Measurements from ENCODE around the gene MTCL1.

Gene MTCL1

DNA sequence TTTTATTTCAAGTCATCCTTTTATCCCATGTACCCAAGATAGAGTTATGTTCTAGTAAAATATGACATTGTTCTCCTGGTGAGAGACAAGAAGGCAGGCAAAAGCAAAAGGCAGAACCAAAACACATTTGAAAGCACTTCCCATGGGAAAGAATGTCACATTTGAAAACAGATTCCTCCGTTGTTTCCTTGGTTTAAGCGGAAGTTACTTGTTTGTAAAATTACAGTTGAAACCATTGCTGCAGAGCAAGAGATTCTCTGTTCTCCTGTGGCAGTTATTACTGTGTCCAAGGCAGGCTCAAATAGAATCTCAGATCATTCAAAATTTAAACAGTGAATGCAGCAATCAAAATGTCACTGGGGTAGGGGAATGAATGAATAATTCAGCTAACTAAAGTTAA is 149.6 kb downstream of the MTCL1 start:
- in situ Hi-C loops (cut with MboI; ENCODE audit: low sequenced_read_pairs): no loop called here

DNA sequence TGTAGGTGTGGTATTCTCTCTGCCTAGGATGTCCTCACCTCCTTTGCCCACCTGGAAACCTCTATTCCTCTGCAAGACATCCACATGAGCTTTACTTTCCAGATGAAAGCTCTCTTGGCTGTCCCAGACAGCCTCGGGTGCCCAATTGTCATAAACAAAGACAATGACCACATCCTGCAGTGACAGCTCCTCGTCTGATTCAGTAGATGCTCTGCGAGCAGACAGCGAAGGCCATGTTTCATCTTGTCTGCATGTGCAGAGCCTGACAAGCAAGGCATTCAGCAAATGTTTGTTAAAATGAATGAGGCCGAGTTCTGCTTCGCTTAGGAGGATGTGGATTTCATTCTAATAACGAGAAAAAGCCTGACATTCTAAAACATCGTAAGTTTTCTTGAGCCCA is 150.9 kb downstream of the MTCL1 start:
- in situ Hi-C loops (cut with MboI; ENCODE audit: low sequenced_read_pairs): no loop called here

DNA sequence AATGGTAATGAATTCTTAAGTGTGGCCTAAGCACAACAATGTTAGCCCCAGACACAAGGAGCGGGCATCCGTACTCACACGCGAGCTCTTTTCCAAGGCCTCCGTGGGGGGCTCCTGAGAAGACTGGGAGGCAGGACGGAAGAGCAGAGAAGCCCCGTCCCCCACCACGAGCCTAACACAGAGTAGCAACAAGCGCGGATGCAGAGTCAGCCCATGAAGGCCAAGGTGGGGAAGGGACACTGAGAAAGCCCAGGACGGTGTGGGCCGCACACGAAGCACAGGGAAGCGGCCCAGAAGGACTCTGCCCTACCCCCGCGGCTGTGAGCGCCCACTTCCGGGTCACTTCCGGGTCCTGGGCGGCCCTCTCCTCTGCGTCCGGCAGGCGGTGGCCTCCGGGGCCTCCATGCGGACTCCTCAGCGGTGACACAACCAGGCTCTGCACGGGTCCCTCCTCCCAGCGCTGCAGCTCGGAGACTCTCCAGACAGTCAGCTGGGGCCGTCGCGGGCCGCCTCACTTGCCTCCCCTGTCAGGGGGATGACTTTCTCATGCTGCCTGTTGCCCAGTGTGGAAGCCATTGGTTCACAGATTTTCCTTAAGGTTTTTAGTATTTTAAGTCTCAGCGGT is 151.5 kb downstream of the MTCL1 start:
- in situ Hi-C loops (cut with MboI; ENCODE audit: low sequenced_read_pairs): no loop called here

DNA sequence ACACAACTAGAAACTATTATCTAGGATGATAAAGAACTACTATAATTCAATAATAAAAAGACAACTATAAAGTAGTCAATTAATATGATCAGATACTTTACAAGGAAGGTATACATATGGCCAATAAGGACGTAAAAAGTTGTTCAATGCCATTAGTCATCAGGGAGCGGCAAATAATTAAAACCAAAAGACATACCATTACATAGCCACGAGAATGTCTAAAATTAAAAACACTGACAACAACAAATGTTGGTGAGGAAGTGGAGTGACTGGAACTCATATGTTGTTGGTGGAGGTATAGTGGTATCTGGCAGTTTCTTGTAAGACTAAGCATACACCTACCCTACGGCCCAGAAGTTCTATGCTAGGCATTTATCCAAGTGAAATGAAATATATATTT is 152.4 kb downstream of the MTCL1 start:
- in situ Hi-C loops (cut with MboI; ENCODE audit: low sequenced_read_pairs): no loop called here

DNA sequence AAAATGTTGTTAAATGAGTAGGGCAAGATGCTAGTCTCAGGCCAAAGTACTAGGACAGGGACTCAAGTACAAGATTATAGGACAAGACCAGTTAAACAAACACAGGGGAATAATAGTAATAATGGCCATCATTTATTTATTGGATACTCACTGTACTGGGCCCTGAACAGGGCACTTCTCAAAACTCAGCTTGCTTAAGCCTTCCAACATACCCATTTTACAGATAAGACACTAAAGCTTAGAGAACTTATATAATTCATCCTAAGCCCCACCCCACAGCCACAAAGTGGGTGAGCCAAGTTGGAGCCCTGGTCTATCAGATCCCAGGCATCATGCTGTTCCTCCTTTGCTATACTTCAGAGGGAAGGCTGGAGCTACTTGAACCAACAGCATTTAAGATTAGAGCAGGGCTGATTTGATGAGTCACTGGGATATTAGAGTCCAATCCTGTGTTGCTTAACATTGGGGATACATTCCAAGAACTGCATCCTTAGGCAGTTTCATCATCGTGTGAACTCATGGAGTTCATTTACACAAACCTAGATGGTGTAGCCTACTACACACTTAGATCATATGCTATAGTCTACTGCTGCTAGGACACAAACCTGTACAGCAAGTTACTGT is 153.6 kb downstream of the MTCL1 start:
- in situ Hi-C loops (cut with MboI; ENCODE audit: low sequenced_read_pairs): no loop called here

DNA sequence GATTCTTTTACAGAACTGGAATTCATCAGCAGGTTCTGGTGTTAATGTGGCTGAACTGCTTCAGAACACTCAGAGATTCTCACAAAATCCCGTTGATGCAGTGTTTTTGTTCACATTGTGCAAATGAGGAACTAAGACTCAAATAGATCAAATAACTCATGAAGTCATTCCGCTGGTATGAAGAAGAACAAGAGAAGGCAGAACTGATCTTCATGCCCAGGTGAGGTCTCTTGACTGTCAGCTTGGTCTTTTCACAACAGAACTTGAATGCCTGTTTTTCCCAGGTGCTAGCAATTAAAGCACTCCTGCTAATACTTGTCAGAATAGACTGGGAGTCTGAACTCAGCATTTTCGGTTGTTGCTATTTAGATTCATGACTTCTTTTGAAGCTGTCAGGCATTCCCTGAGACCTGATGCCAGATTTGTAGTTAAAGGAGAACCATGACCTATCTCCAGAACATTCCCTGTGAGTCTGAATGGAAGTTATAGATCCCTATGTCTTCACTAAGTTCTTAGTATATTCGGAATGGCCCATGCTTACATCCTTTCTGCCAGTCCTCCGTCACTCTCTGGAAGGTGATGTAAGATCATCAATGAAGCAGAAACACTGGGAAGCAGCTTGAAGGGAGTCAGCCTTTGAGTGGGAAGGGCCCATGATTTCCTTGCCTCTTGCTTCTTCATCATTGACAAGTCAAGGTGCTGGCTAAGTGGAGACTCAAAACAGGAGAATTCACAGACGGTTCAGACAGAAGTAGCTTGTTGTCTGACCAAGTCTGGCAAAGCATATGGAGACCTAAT is 155.7 kb downstream of the MTCL1 start:
- in situ Hi-C loops (cut with MboI; ENCODE audit: low sequenced_read_pairs): no loop called here

DNA sequence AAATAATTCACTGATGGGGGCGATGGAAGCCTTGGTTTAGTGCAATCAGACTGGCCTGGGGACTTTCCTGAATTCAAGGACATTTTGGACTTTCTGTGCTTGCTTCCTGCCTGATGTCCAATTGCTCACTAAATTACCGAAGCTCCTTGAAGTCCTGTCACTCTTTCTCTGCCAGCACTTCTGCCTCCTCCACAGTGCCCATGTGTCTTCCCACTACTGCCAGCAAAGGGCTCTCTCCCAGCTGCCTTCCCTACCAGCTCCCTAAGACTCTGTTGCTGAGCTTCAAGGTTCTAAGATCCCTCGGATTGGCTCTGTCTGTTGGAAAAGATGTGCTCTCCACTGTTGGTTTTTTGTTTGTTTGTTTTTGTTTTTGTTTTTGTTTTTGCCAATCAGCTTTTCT is 158.1 kb downstream of the MTCL1 start:
- in situ Hi-C loops (cut with MboI; ENCODE audit: low sequenced_read_pairs): no loop called here

DNA sequence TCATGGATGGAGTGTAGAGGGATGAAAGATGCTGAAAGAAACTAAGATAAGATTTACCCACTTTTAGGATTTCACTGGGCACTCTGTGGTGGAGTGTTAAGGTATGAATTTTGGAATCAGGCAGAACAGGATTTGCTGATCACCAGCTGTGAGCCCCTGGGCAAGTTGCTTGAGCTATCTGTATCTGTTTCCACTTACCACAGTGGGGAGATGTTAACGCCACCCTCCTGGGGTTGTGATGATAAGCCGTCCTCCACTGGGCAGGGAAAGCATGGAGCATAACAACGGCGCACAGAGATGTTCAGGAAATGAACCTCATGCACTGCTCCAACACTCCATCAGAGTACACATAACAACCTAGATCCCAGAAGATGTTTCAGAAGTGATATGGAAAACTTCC is 160.6 kb downstream of the MTCL1 start:
- in situ Hi-C loops (cut with MboI; ENCODE audit: low sequenced_read_pairs): no loop called here

DNA sequence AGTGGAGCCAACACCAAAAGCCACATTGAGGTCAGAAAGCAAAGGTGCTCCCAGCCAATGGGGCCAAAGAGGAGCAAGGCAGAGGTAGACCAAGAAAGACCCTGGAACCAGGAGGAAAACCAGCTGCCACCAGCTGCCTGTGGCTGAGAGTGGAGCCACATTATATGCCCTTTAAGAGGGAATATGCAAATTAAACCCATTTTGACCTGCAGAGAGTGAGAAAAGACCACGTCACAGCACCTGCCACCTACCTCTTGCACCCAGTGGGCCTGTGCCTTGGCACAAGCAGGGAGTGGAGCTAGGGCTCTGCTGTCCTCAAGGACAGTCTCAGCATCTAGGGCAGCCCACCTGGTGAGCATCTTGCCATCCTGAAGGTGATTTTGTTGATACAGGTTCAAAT is 161.3 kb downstream of the MTCL1 start:
- in situ Hi-C loops (cut with MboI; ENCODE audit: low sequenced_read_pairs): no loop called here

DNA sequence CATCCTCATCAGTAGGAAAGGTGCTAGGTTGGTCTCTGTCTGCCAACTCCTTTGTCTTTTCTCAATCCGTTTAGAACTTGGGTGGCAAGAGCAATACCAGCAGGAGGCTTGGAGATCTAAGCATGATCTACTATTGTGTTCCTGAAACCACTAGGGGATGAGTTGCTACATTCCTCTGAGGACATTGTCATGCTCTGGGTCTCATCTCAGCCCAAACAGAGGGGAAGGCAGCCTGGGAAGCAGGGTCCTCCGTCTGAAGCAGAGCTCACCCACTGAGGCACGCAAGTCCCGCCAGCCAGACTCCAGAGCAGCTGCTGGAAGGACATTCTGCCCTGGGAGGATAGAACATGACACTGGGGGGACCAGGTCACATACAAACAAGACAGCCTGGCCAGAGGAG is 162.9 kb downstream of the MTCL1 start:
- in situ Hi-C loops (cut with MboI; ENCODE audit: low sequenced_read_pairs): no loop called here

DNA sequence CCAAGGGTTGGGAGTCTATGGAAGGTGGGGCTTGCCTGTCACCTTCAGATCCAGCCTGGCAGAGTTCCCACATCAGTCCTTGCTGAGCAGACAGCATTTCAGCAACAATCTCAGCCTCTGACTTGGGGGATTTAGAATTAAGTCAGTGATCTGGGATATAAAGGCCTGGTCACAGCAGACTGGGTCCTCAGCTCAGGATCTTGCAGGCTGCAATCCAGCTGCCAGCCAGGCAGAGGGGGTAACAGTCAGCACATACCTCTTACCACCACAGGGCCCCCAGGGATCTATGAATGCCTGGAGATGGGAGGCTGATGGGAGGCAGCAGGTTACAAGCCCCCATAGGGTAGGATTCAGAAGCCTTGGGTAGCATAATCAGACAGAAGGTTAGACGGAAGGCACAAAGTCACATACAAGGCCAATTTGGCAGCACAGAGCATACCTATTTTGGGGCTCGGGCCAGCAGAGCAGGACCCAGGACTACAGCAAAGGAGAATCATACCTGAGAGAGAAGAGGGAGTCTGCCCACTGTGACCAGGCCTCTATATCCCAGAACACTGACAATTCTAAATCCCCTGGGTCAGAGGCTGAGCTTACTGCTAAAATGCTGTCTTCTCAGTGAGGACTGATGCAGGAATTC is 163.5 kb downstream of the MTCL1 start:
- in situ Hi-C loops (cut with MboI; ENCODE audit: low sequenced_read_pairs): no loop called here

DNA sequence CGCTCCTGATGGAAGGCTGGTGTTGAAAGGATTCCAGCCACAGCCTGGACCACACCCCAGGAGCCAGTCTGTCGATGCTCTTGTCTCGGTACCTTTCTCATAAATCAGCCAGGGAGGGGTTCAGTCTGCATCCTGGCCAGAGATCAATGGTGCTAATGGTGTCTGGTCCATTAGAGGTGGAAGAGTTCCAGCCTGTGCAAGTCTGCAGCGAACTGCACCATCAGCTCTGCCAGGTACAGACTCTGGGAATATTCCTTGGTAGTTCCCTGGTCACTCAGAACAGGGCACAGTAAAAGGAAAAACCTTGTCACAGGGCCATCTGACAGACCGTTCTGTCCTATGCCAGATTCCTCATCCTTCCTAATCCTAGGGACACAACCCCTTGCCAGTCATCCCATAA is 164.3 kb downstream of the MTCL1 start:
- in situ Hi-C loops (cut with MboI; ENCODE audit: low sequenced_read_pairs): no loop called here

DNA sequence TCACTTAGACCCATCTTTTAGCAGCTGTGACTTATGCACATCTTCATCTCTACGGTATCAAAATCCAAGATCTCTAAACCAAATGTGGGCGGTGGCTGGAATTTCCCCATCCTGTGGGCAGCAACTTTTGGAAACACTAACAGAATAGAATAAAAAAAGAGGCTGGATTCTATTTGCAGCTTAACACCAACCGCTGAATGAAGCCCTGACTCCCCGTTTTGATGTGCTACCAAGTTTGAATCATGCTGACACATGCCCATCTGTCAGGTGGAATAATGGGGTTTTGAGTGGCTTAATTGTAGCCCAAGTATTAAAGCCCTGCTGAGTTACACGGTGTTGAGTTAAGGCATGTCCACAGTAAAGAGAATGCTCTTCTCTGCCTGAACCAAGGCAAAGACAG is 165.2 kb downstream of the MTCL1 start:
- in situ Hi-C loops (cut with MboI; ENCODE audit: low sequenced_read_pairs): no loop called here

DNA sequence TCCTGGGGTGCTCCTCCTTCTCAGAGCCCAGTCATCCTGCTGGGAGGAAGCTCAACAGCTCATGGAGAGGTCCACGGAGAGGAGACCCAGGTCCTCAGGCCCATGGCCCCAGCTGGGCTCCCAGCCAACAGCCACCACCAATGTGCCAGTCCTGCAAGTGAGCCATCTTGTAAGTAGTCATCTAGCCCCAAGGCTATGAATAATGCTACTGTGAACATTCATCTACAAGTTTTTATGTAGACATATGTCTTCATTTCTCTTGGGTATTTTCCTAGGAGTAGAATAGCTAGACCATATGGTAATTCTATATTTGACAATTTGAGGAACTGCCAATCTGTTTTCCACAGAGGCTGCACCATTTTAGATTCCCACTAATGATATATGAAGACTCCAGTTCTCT is 166.1 kb downstream of the MTCL1 start:
- in situ Hi-C loops (cut with MboI; ENCODE audit: low sequenced_read_pairs): no loop called here

DNA sequence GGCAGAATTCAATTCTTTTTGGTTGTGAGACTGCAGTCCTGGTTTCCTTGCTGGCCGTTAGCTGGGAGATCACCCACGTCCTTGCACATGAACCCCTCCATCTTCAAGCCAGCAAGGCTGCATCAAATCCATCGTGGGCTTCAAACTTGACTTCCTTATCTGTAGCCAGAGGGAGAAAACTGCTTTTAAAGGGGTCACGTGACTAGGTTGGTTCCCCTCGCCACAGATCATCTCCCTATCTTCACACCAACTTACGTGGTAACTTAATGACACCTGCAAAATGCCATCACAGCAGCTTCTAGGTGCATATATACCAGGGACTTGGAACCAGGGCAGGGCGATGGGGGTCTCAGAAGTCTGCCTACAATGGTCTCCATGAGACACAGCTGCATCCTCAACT is 169.5 kb downstream of the MTCL1 start:
- in situ Hi-C loops (cut with MboI; ENCODE audit: low sequenced_read_pairs): no loop called here

DNA sequence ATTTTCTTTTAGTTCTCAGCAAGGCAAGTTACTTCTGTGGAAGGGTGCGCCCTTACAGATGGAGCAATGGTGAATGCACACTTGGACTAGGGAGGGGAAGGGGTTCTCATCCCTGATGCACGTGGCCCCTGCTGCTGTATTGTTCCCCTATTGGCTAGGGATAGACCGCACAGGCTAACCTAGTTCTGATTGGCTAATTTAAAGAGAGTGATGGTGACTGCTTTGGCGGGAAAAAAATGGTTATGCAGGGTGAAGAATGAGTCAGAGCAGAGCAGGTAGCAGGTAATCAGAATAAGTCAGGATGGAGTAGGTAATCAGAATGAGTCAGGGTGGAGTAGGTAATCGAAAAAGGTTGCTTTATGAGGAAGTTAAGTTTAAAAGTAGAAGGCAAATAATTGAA is 171.5 kb downstream of the MTCL1 start:
- in situ Hi-C loops (cut with MboI; ENCODE audit: low sequenced_read_pairs): no loop called here

DNA sequence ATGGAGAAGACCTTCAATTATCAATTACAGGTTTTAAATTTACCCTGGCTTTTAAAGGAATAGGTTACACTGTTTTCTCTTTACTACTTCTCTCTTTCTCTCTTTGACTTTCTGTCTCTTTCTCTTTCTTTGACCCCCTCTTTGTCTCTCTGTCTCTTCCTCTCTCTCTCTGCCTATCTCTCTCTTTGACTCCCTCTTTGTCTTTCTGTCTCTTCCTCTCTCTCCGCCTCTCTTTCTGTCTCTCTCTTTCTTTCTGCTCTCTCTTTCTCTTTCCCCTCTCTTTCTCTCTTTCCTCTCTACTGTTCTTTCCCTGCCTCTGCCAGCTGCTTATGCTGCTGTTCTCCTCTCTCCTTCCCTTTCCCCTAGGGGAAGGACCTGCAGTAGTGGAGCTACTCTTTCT is 175.7 kb downstream of the MTCL1 start:
- in situ Hi-C loops (cut with MboI; ENCODE audit: low sequenced_read_pairs): no loop called here
